Stimulated activated CD4-positive, alpha-beta T cell treated with anti-CD3 and anti-CD28 coated beads, Interleukin-1b, Interleukin-23, amount 100 ng/mL, for 48 hours (primary cell): ENCODE measurements around the gene NATD1.

Experiments
- DNase-seq: peaks from one replicate; pipeline ENCODE4 v3.0.0-alpha.2; 2020

NATD1 gene

GRCh38 chr17:21289175-21289901 lies 36.1 kb upstream of the NATD1 start:
- DNase-seq: no peak

GRCh38 chr17:21288571-21289017 lies 35.4 kb upstream of the NATD1 start:
- DNase-seq: peak; percentile 67

- DNase-seq: peak; percentile 97
Observed at GRCh38 chr17:21287703-21288449, 34.7 kb upstream of the NATD1 start.

GRCh38 chr17:21286909-21287702 lies 33.9 kb upstream of the NATD1 start:
- peak; percentile 35 for DNase-seq

GRCh38 chr17:21286066-21286770 lies 33.0 kb upstream of the NATD1 start:
- no peak for DNase-seq

- no peak for DNase-seq
Observed at GRCh38 chr17:21285164-21286065, 32.2 kb upstream of the NATD1 start.

- DNase-seq: peak; percentile 98
Observed at GRCh38 chr17:21284319-21285163, 31.3 kb upstream of the NATD1 start, which contains the start of gene MAP2K3. Gene MAP2K3 (plus strand): TSS chr17:21284711. CDS start chr17:21284921, 210 bp downstream.

- peak; percentile 51 for DNase-seq
Observed at GRCh38 chr17:21283482-21284318, 30.5 kb upstream of the NATD1 start.

- no peak for DNase-seq
Observed at GRCh38 chr17:21282850-21283249, 29.6 kb upstream of the NATD1 start.

- DNase-seq: no peak
Observed at GRCh38 chr17:21282231-21282630, 29.0 kb upstream of the NATD1 start.

GRCh38 chr17:21280081-21280518 lies 26.9 kb upstream of the NATD1 start:
- DNase-seq: peak; percentile 90

- no peak for DNase-seq
Observed at GRCh38 chr17:21279582-21279981, 26.4 kb upstream of the NATD1 start.

GRCh38 chr17:21279198-21279535 lies 26.0 kb upstream of the NATD1 start:
- no peak for DNase-seq

- DNase-seq: peak; percentile 46
Observed at GRCh38 chr17:21278450-21279197, 25.4 kb upstream of the NATD1 start.

- no peak for DNase-seq
Observed at GRCh38 chr17:21277332-21277731, 24.1 kb upstream of the NATD1 start.

GRCh38 chr17:21276264-21276588 lies 23.0 kb upstream of the NATD1 start:
- no peak for DNase-seq

- peak; percentile 93 for DNase-seq
Observed at GRCh38 chr17:21275579-21276263, 22.5 kb upstream of the NATD1 start.

- DNase-seq: no peak
Observed at GRCh38 chr17:21275047-21275578, 21.9 kb upstream of the NATD1 start.
